CD4-positive, alpha-beta memory T cell (primary cell): Measurements from ENCODE around the gene ST3GAL4. TPM values are rescaled to one million over a fixed set of nuclear protein-coding genes. Genes with fewer than 3 reads are reported as not detected.

Source experiments
- CTCF ChIA-PET: fragments of 350-600 bp; sonication (Branson Sonifier 250); formaldehyde crosslinking; loops from one replicate; lab custom pipeline; 2021; ENCODE audit warnings: inconsistent platforms; ENCODE audit not compliant: partially characterized antibody; lab: Charles Lee
- POLR2A ChIA-PET: fragments of 350-600 bp; sonication (Branson Sonifier 250); formaldehyde crosslinking; loops from one replicate; lab custom pipeline; 2021; ENCODE audit not compliant: partially characterized antibody; lab: Charles Lee
- DNase-seq, 5 donors: peaks; one replicate each; pipeline versions ENCODE4 v3.0.0 to v3.0.0-alpha.2; 2020 to 2022; ENCODE audit warnings: mixed read lengths in 1 of 5
- H3K27ac ChIP-seq: one replicate; pipeline ENCODE4 v1.7.0; 2013; ENCODE audit warnings: low read depth, low read length
- H3K27me3 ChIP-seq: 2 replicates; pipeline ENCODE4 v1.7.0; 2013; ENCODE audit warnings: mild to moderate bottlenecking, low read length, moderate library complexity; ENCODE audit not compliant: insufficient read depth
- H3K36me3 ChIP-seq: 2 replicates; pipeline ENCODE4 v1.7.0; 2013; ENCODE audit warnings: mild to moderate bottlenecking, low read length, moderate library complexity; ENCODE audit not compliant: insufficient read depth
- H3K4me1 ChIP-seq: 2 replicates; pipeline ENCODE4 v1.7.0; 2013; ENCODE audit warnings: mild to moderate bottlenecking, low read length, moderate library complexity; ENCODE audit not compliant: insufficient read depth
- H3K4me3 ChIP-seq, 2 donors: one replicate each; pipeline ENCODE4 v1.7.0; 2013; ENCODE audit warnings: low read length in 2 of 2, mild to moderate bottlenecking in 1 of 2
- H3K9me3 ChIP-seq, 2 donors: one replicate each; pipeline ENCODE4 v1.7.0; 2013; ENCODE audit warnings: low read length in 2 of 2, control low read depth in 1 of 2; ENCODE audit not compliant: control insufficient read depth in 1 of 2
- H3K27ac Mint-ChIP-seq, 7 donors: one replicate each; pipeline ENCODE4 v1.8.0; 2020 to 2021; ENCODE audit warnings: mixed read lengths in 7 of 7, mild to moderate bottlenecking in 6 of 7, inconsistent platforms in 3 of 7, moderate library complexity in 3 of 7
- H3K27me3 Mint-ChIP-seq, 2 donors: one replicate each; pipeline ENCODE4 v1.8.0; 2020 to 2021; ENCODE audit warnings: mixed read lengths in 2 of 2
- H3K36me3 Mint-ChIP-seq, 2 donors: one replicate each; pipeline ENCODE4 v1.8.0; 2020 to 2021; ENCODE audit warnings: mixed read lengths in 2 of 2, inconsistent platforms in 1 of 2, mild to moderate bottlenecking in 1 of 2
- H3K4me1 Mint-ChIP-seq, 4 donors: one replicate each; pipeline ENCODE4 v1.8.0; 2020 to 2021; ENCODE audit warnings: mixed read lengths in 4 of 4, mild to moderate bottlenecking in 1 of 4
- H3K4me3 Mint-ChIP-seq, 8 donors: one replicate each; pipeline ENCODE4 v1.8.0; 2020 to 2021; ENCODE audit warnings: mixed read lengths in 8 of 8, mild to moderate bottlenecking in 7 of 8, moderate library complexity in 6 of 8, inconsistent platforms in 3 of 8
- H3K9me3 Mint-ChIP-seq, 8 donors: one replicate each; pipeline ENCODE4 v1.8.0; 2020 to 2021; ENCODE audit warnings: mixed read lengths in 8 of 8, mild to moderate bottlenecking in 5 of 8, inconsistent platforms in 3 of 8, moderate library complexity in 1 of 8
- intact Hi-C: fragments of 100-400 bp; cut with micrococcal nuclease; formaldehyde crosslinking; loops from one replicate; pipeline ENCODE4 v1.15.1; 2023
- polyA plus RNA-seq, 2 donors: library from polyadenylated mRNA; unstranded; fragments of 300-500 nt; fragmentation: Illumina TruSeq; gene quantifications; one replicate each; pipeline ENCODE4 v1.2.3, GENCODE V29; 2021
- total RNA-seq, 2 experiments: library from RNA; stranded (reverse); gene quantifications; one replicate each; pipeline ENCODE4 v1.2.3, GENCODE V29; 2021

The ST3GAL4 gene
- total and polyA plus RNA-seq, 4 experiments from 2014 or later: 2.6 to 5.9 (median 3.6) TPM

- ChIA-PET POLR2A (no interaction called here), CTCF (interaction anchor here (1.1 kb wide), 1 partner anchor 16 kb away, joined by 3 read pairs; no protein-coding TSS in a partner anchor)
- Histone ChIP-seq H3K36me3 (no peaks in the 10 kb centered on the region), H3K4me1 (no peaks in the 10 kb centered on the region), H3K27ac (no peak overlapping the region), H3K27me3 (no peaks in the 10 kb centered on the region), H3K4me3 (no peak overlapping the region), H3K9me3 (no peaks in the 10 kb centered on the region)
- no peaks in the 10 kb centered on the region for H3K9me3 Mint-ChIP-seq
- no peaks in the 10 kb centered on the region for H3K36me3 Mint-ChIP-seq
- H3K27ac Mint-ChIP-seq: no peak overlapping the region
- intact Hi-C loops: no loop called here
- H3K4me3 Mint-ChIP-seq: no peak overlapping the region
- peaks cover 0 to 3% of the 10 kb centered on the region in 2 donors for H3K27me3 Mint-ChIP-seq
- no peaks in the 10 kb centered on the region for H3K4me1 Mint-ChIP-seq
- DNase-seq: no peak
These were observed 69.1 kb downstream of the ST3GAL4 start for GRCh38 chr11:126424471-126425039.

- Histone ChIP-seq H3K4me3 (no peak overlapping the region), H3K27ac (no peak overlapping the region), H3K27me3 (no peaks in the 10 kb centered on the region), H3K36me3 (no peaks in the 10 kb centered on the region), H3K4me1 (no peaks in the 10 kb centered on the region), H3K9me3 (no peaks in the 10 kb centered on the region)
- peaks cover 0 to 3% of the 10 kb centered on the region in 2 donors for H3K27me3 Mint-ChIP-seq
- H3K4me1 Mint-ChIP-seq: no peaks in the 10 kb centered on the region
- H3K4me3 Mint-ChIP-seq: no peak overlapping the region
- H3K9me3 Mint-ChIP-seq: no peaks in the 10 kb centered on the region
- intact Hi-C loops: no loop called here
- H3K36me3 Mint-ChIP-seq: no peaks in the 10 kb centered on the region
- no peak overlapping the region for H3K27ac Mint-ChIP-seq
- no peak for DNase-seq
- POLR2A ChIA-PET: interaction anchor here (0.5 kb wide), 1 partner anchor 72 kb away, joined by 4 read pairs; no protein-coding TSS in a partner anchor
- CTCF ChIA-PET: no interaction called here
These were observed 70.6 kb downstream of the ST3GAL4 start for GRCh38 chr11:126426106-126426505.

GRCh38 chr11:126426820-126427749, 71.6 kb downstream of the ST3GAL4 start:
- no peak overlapping the region for H3K4me3 Mint-ChIP-seq
- intact Hi-C loops: no loop called here
- H3K36me3 Mint-ChIP-seq: no peaks in the 10 kb centered on the region
- POLR2A ChIA-PET: no interaction called here
- H3K4me1 ChIP-seq: no peaks in the 10 kb centered on the region
- H3K4me3 ChIP-seq: no peak overlapping the region
- CTCF ChIA-PET: interaction anchor here (1.1 kb wide), 1 partner anchor 54 kb away, joined by 4 read pairs; no protein-coding TSS in a partner anchor
- no peak for DNase-seq
- H3K9me3 Mint-ChIP-seq: no peaks in the 10 kb centered on the region
- no peak overlapping the region for H3K27ac ChIP-seq
- no peaks in the 10 kb centered on the region for H3K4me1 Mint-ChIP-seq
- H3K9me3 ChIP-seq: no peaks in the 10 kb centered on the region
- H3K27me3 Mint-ChIP-seq: peaks cover 0 to 3% of the 10 kb centered on the region in 2 donors
- no peaks in the 10 kb centered on the region for H3K36me3 ChIP-seq
- H3K27me3 ChIP-seq: no peaks in the 10 kb centered on the region
- H3K27ac Mint-ChIP-seq: no peak overlapping the region

- H3K36me3 Mint-ChIP-seq: no peaks in the 10 kb centered on the region
- H3K4me3 ChIP-seq: no peak overlapping the region
- no peak overlapping the region for H3K27ac ChIP-seq
- no peaks in the 10 kb centered on the region for H3K36me3 ChIP-seq
- no peaks in the 10 kb centered on the region for H3K4me1 Mint-ChIP-seq
- no peaks in the 10 kb centered on the region for H3K9me3 ChIP-seq
- no peak overlapping the region for H3K4me3 Mint-ChIP-seq
- no peaks in the 10 kb centered on the region for H3K27me3 Mint-ChIP-seq
- POLR2A ChIA-PET: no interaction called here
- intact Hi-C loops: no loop called here
- no peaks in the 10 kb centered on the region for H3K27me3 ChIP-seq
- CTCF ChIA-PET: interaction anchor here (1.3 to 2.1 kb wide), 2 partner anchors 11 to 13 kb away, joined by 3 to 6 read pairs; no protein-coding TSS in a partner anchor
- no peak overlapping the region for H3K27ac Mint-ChIP-seq
- DNase-seq: no peak
- H3K4me1 ChIP-seq: no peaks in the 10 kb centered on the region
- H3K9me3 Mint-ChIP-seq: no peaks in the 10 kb centered on the region
These were observed 75.3 kb downstream of the ST3GAL4 start for GRCh38 chr11:126430581-126431335.

- no peak overlapping the region for H3K4me3 Mint-ChIP-seq
- intact Hi-C loops: no loop called here
- ChIA-PET POLR2A (no interaction called here), CTCF (interaction anchor here (1.1 to 2.1 kb wide), 2 partner anchors 10 to 12 kb away, joined by 5 to 6 read pairs; no protein-coding TSS in a partner anchor)
- H3K27ac Mint-ChIP-seq: no peak overlapping the region
- no peaks in the 10 kb centered on the region for H3K27me3 Mint-ChIP-seq
- DNase-seq: no peak
- H3K4me3 ChIP-seq: no peak overlapping the region
- no peaks in the 10 kb centered on the region for H3K9me3 Mint-ChIP-seq
- H3K27ac ChIP-seq: no peak overlapping the region
- no peaks in the 10 kb centered on the region for H3K9me3 ChIP-seq
- no peaks in the 10 kb centered on the region for H3K36me3 ChIP-seq
- H3K36me3 Mint-ChIP-seq: no peaks in the 10 kb centered on the region
- H3K4me1 ChIP-seq: no peaks in the 10 kb centered on the region
- H3K27me3 ChIP-seq: no peaks in the 10 kb centered on the region
- no peaks in the 10 kb centered on the region for H3K4me1 Mint-ChIP-seq
These were observed 76.0 kb downstream of the ST3GAL4 start for GRCh38 chr11:126431401-126432064.

- Mint-ChIP-seq H3K27me3 (no peaks in the 10 kb centered on the region), H3K9me3 (no peaks in the 10 kb centered on the region), H3K27ac (no peak overlapping the region), H3K4me1 (no peaks in the 10 kb centered on the region), H3K4me3 (no peak overlapping the region), H3K36me3 (no peaks in the 10 kb centered on the region)
- Histone ChIP-seq H3K9me3 (no peaks in the 10 kb centered on the region), H3K4me1 (no peaks in the 10 kb centered on the region), H3K36me3 (no peaks in the 10 kb centered on the region), H3K27ac (no peak overlapping the region), H3K27me3 (no peaks in the 10 kb centered on the region), H3K4me3 (no peak overlapping the region)
- ChIA-PET POLR2A (no interaction called here), CTCF (interaction anchor here (1.1 to 2.1 kb wide), 3 partner anchors 9 to 49 kb away, joined by 5 to 7 read pairs (median 6); no protein-coding TSS in a partner anchor)
- no peak for DNase-seq
- intact Hi-C loops: no loop called here
These were observed 76.6 kb downstream of the ST3GAL4 start for GRCh38 chr11:126432065-126432461.
